HG03095 (cell line): ENCODE data around the gene CDH13.

Experiments used
- ATAC-seq: cut with Tn5 transposase; IDR thresholded peaks from one replicate; pipeline ENCODE4 v1.9.1; 2021; ENCODE audit warnings: moderate library complexity; ENCODE audit not compliant: unreplicated experiment

The CDH13 gene

GRCh38 chr16:83449861-83450260 is 823.1 kb downstream of the CDH13 start:
- no peak for ATAC-seq

GRCh38 chr16:83453977-83454376 is 827.2 kb downstream of the CDH13 start:
- ATAC-seq: peak; percentile 56

- no peak for ATAC-seq
Measured at GRCh38 chr16:83455716-83456115, 828.9 kb downstream of the CDH13 start.

GRCh38 chr16:83456934-83457333 is 830.2 kb downstream of the CDH13 start:
- no peak for ATAC-seq

- peak; percentile 81 for ATAC-seq
Measured at GRCh38 chr16:83458612-83459011, 831.8 kb downstream of the CDH13 start.

- no peak for ATAC-seq
Measured at GRCh38 chr16:83464991-83465390, 838.2 kb downstream of the CDH13 start.

- no peak for ATAC-seq
Measured at GRCh38 chr16:83470416-83470815, 843.6 kb downstream of the CDH13 start.

GRCh38 chr16:83472776-83473501 is 846.2 kb downstream of the CDH13 start:
- ATAC-seq: no peak

- ATAC-seq: no peak
Measured at GRCh38 chr16:83473926-83474650, 847.3 kb downstream of the CDH13 start.

GRCh38 chr16:83475108-83475507 is 848.3 kb downstream of the CDH13 start:
- ATAC-seq: no peak

GRCh38 chr16:83481589-83481988 is 854.8 kb downstream of the CDH13 start:
- ATAC-seq: no peak

GRCh38 chr16:83482545-83483162 is 855.9 kb downstream of the CDH13 start:
- ATAC-seq: no peak

- ATAC-seq: no peak
Measured at GRCh38 chr16:83490073-83490472, 863.3 kb downstream of the CDH13 start.

GRCh38 chr16:83494459-83494858 is 867.7 kb downstream of the CDH13 start:
- no peak for ATAC-seq

GRCh38 chr16:83501481-83501880 is 874.7 kb downstream of the CDH13 start:
- ATAC-seq: no peak

GRCh38 chr16:83508295-83508694 is 881.5 kb downstream of the CDH13 start:
- ATAC-seq: no peak

- no peak for ATAC-seq
Measured at GRCh38 chr16:83509316-83509715, 882.5 kb downstream of the CDH13 start.

- ATAC-seq: no peak
Measured at GRCh38 chr16:83510906-83511305, 884.1 kb downstream of the CDH13 start.

- ATAC-seq: no peak
Measured at GRCh38 chr16:83513008-83513755, 886.4 kb downstream of the CDH13 start.

GRCh38 chr16:83515395-83515794 is 888.6 kb downstream of the CDH13 start:
- ATAC-seq: no peak

- ATAC-seq: no peak
Measured at GRCh38 chr16:83516931-83517330, 890.2 kb downstream of the CDH13 start.
